H9 (cell line): ENCODE measurements around the gene TRIB2. TPM values are rescaled to one million over a fixed set of nuclear protein-coding genes. Genes with fewer than 3 reads are reported as not detected.

Experiments used
- DNase-seq: peaks from one replicate; pipeline ENCODE4 v3.0.0-alpha.2; 2017
- H2AFZ ChIP-seq: one replicate; pipeline ENCODE4 v1.6.1; 2013; ENCODE audit warnings: mild to moderate bottlenecking, low read length, control low read depth, moderate library complexity
- H2AK5ac ChIP-seq: 2 replicates; pipeline ENCODE4 v1.6.1; 2013; ENCODE audit warnings: low read length, control low read depth, mixed read lengths; ENCODE audit not compliant: insufficient read length
- H2BK120ac ChIP-seq: one replicate; pipeline ENCODE4 v1.6.1; 2013; ENCODE audit warnings: low read depth, mild to moderate bottlenecking, low read length, control low read depth, inconsistent platforms; ENCODE audit not compliant: poor library complexity, severe bottlenecking
- H2BK12ac ChIP-seq: 2 replicates; pipeline ENCODE4 v1.6.1; 2013; ENCODE audit warnings: low read length, control low read depth, mixed read lengths, low read depth; ENCODE audit not compliant: insufficient read length
- H2BK15ac ChIP-seq: 2 replicates; pipeline ENCODE4 v1.6.1; 2013; ENCODE audit warnings: low read depth, low read length, control low read depth
- H2BK20ac ChIP-seq: one replicate; pipeline ENCODE4 v1.6.1; 2013; ENCODE audit warnings: low read depth, mild to moderate bottlenecking, low read length, control low read depth, inconsistent platforms; ENCODE audit not compliant: poor library complexity, severe bottlenecking
- H2BK5ac ChIP-seq: 2 replicates; pipeline ENCODE4 v1.6.1; 2013; ENCODE audit warnings: low read length, control low read depth, mixed read lengths; ENCODE audit not compliant: insufficient read length
- H3K14ac ChIP-seq: 2 replicates; pipeline ENCODE4 v1.6.1; 2013; ENCODE audit warnings: low read length, control low read depth; ENCODE audit not compliant: insufficient read depth
- H3K18ac ChIP-seq: 2 replicates; pipeline ENCODE4 v1.6.1; 2013; ENCODE audit warnings: low read depth, mild to moderate bottlenecking, mixed read lengths, low read length, control low read depth; ENCODE audit not compliant: insufficient read length
- H3K23ac ChIP-seq: 2 replicates; pipeline ENCODE4 v1.6.1; 2013; ENCODE audit warnings: low read length, control low read depth, mixed read lengths, low read depth; ENCODE audit not compliant: insufficient read length
- H3K23me2 ChIP-seq: 2 replicates; pipeline ENCODE4 v1.6.1; 2013; ENCODE audit warnings: low read depth, mild to moderate bottlenecking, mixed read lengths, low read length, control low read depth; ENCODE audit not compliant: insufficient read length, poor library complexity, severe bottlenecking
- H3K27ac ChIP-seq: 2 replicates; pipeline ENCODE4 v1.5.1; 2013; ENCODE audit warnings: low read length, control low read depth, mixed read lengths, low read depth; ENCODE audit not compliant: insufficient read length
- H3K27me3 ChIP-seq: 2 replicates; pipeline ENCODE4 v1.6.1; 2013; ENCODE audit warnings: low read length, control low read depth, inconsistent platforms; ENCODE audit not compliant: insufficient read depth
- H3K4ac ChIP-seq: 2 replicates; pipeline ENCODE4 v1.6.1; 2013; ENCODE audit warnings: low read depth, mild to moderate bottlenecking, control low read depth, inconsistent platforms, low read length, moderate library complexity
- H3K4me1 ChIP-seq: 2 replicates; pipeline ENCODE4 v1.6.1; 2013; ENCODE audit warnings: low read length, control low read depth, inconsistent platforms; ENCODE audit not compliant: insufficient read depth
- H3K4me2 ChIP-seq: 2 replicates; pipeline ENCODE4 v1.6.1; 2013; ENCODE audit warnings: low read length, control low read depth, mixed read lengths; ENCODE audit not compliant: insufficient read length, insufficient read depth
- H3K56ac ChIP-seq: 2 replicates; pipeline ENCODE4 v1.6.1; 2013; ENCODE audit warnings: low read depth, mild to moderate bottlenecking, mixed read lengths, low read length, control low read depth; ENCODE audit not compliant: insufficient read length
- H3K79me1 ChIP-seq: 2 replicates; pipeline ENCODE4 v1.6.1; 2013; ENCODE audit warnings: low read depth, mild to moderate bottlenecking, moderate library complexity, low read length, control low read depth, inconsistent platforms; ENCODE audit not compliant: insufficient read depth, poor library complexity, severe bottlenecking
- H3K79me2 ChIP-seq: 2 replicates; pipeline ENCODE4 v1.6.1; 2013; ENCODE audit warnings: low read length, control low read depth, inconsistent platforms; ENCODE audit not compliant: insufficient read depth
- H3K9ac ChIP-seq: 2 replicates; pipeline ENCODE4 v1.6.1; 2013; ENCODE audit warnings: low read length, control low read depth, mixed read lengths; ENCODE audit not compliant: insufficient read length; ENCODE audit errors: extremely low read depth
- H3K9me3 ChIP-seq: one replicate; pipeline ENCODE4 v1.6.1; 2013; ENCODE audit warnings: low read depth, low read length, inconsistent platforms; ENCODE audit not compliant: control insufficient read depth
- H3T11ph ChIP-seq: one replicate; pipeline ENCODE4 v1.6.1; 2013; ENCODE audit warnings: mild to moderate bottlenecking, low read length, control low read depth, inconsistent platforms
- H4K20me1 ChIP-seq: one replicate; pipeline ENCODE4 v1.6.1; 2013; ENCODE audit not compliant: control insufficient read depth, insufficient read length, insufficient read depth
- H4K5ac ChIP-seq: 2 replicates; pipeline ENCODE4 v1.6.1; 2013; ENCODE audit warnings: low read depth, mild to moderate bottlenecking, mixed read lengths, low read length, control low read depth; ENCODE audit not compliant: insufficient read length
- H4K8ac ChIP-seq: replicated peaks from 2 replicates; pipeline ENCODE4 v1.6.1; 2013; ENCODE audit warnings: low read length, control low read depth, mixed read lengths, low read depth; ENCODE audit not compliant: insufficient read length
- H4K91ac ChIP-seq: 2 replicates; pipeline ENCODE4 v1.6.1; 2013; ENCODE audit warnings: low read depth, mild to moderate bottlenecking, moderate library complexity, mixed read lengths, low read length, control low read depth; ENCODE audit not compliant: insufficient read length
- H3K27ac Mint-ChIP-seq, 3 experiments: 2 replicates in 2 of 3; 3 replicates in 1 of 3; pipeline ENCODE4 v1.8.0; 2020 to 2021; ENCODE audit warnings: mixed read lengths in 3 of 3, mild to moderate bottlenecking in 1 of 3, moderate library complexity in 1 of 3
- H3K27me3 Mint-ChIP-seq: 2 replicates; pipeline ENCODE4 v1.8.0; 2021; ENCODE audit warnings: low read depth, mild to moderate bottlenecking, moderate library complexity, mixed read lengths
- H3K36me3 Mint-ChIP-seq, 3 experiments: 2 replicates in 2 of 3; 3 replicates in 1 of 3; pipeline ENCODE4 v1.8.0; 2020 to 2021; ENCODE audit warnings: low read depth in 3 of 3, mixed read lengths in 3 of 3; ENCODE audit not compliant: insufficient read depth in 1 of 3
- H3K4me1 Mint-ChIP-seq, 2 experiments: 2 replicates each; pipeline ENCODE4 v1.8.0; 2020; ENCODE audit warnings: mixed read lengths in 2 of 2
- H3K4me3 Mint-ChIP-seq, 2 experiments: 2 replicates in 1 of 2; 3 replicates in 1 of 2; pipeline ENCODE4 v1.8.0; 2020 to 2021; ENCODE audit warnings: mild to moderate bottlenecking in 2 of 2, mixed read lengths in 2 of 2, moderate library complexity in 1 of 2
- H3K9me3 Mint-ChIP-seq, 2 experiments: 2 replicates in 1 of 2; 3 replicates in 1 of 2; pipeline ENCODE4 v1.8.0; 2020; ENCODE audit warnings: mild to moderate bottlenecking in 2 of 2, mixed read lengths in 2 of 2, moderate library complexity in 1 of 2
- WGBS: extraction: QIAGEN DNeasy Blood & Tissue Kit; methylation state at CpG from one replicate; pipeline ENCODE4 v1.1.7; 2013; ENCODE audit warnings: missing lambda C conversion rate, low lambda C conversion rate, mixed read lengths; ENCODE audit not compliant: insufficient read length; ENCODE audit errors: extremely low coverage; 5-methylcytosine and 5-hydroxymethylcytosine counted together
- total RNA-seq: library from RNA; stranded (reverse); gene quantifications from 2 replicates; pipeline ENCODE4 v1.2.1, GENCODE V29; 2021
- TF ChIP-seq, protein P1 (sequence below): fragments of 200-600 bp; sonication (generic); conservative IDR thresholded peaks from 3 replicates; pipeline ENCODE4 v1.8.0; 2021; ENCODE audit warnings: antibody characterized with exemption, mild to moderate bottlenecking

Gene TRIB2
- total RNA-seq, 1 experiment from 2014 or later, result 41.9 TPM

- Mint-ChIP-seq H3K27ac (no peak overlapping the region), H3K27me3 (no peaks in the 10 kb centered on the region; the same call in 1 of the 2 replicates), H3K4me1 (peaks cover 27 to 29% of the 10 kb centered on the region in 2 experiments), H3K9me3 (peaks cover 4 to 15% of the 10 kb centered on the region in 2 experiments; a peak in 4 of 5 replicates), H3K36me3 (peaks cover 0 to 3% (median 0%) of the 10 kb centered on the region in 3 experiments; a peak in 2 of 7 replicates), H3K4me3 (no peak overlapping the region)
- Histone ChIP-seq H2BK120ac (no peak overlapping the region), H3K18ac (no peak overlapping the region), H3K27ac (no peak overlapping the region), H3K79me2 (no peaks in the 10 kb centered on the region), H3K9me3 (no peaks in the 10 kb centered on the region), H4K20me1 (no peaks in the 10 kb centered on the region), H3K27me3 (no peaks in the 10 kb centered on the region), H2BK15ac (no peak overlapping the region), H2BK12ac (no peak overlapping the region), H2AK5ac (no peak overlapping the region), H3K79me1 (no peaks in the 10 kb centered on the region), H3T11ph (no peak overlapping the region), H4K8ac (no peak overlapping the region), H3K23me2 (no peaks in the 10 kb centered on the region), H2BK20ac (no peak overlapping the region), H3K4me1 (peaks cover 12% of the 10 kb centered on the region; the same call in 1 of the 2 replicates), H4K91ac (no peak overlapping the region), H3K9ac (no peak overlapping the region), H3K4ac (no peak overlapping the region), H3K4me2 (no peak overlapping the region), H3K14ac (no peak overlapping the region), H3K56ac (no peak overlapping the region), H2BK5ac (no peak overlapping the region), H3K23ac (no peak overlapping the region), H2AFZ (no peak overlapping the region), H4K5ac (no peak overlapping the region)
- DNase-seq, result no peak
- no CpG with 5 or more reads among the region's 5 CpGs for WGBS
- TF ChIP-seq, protein P1, sequence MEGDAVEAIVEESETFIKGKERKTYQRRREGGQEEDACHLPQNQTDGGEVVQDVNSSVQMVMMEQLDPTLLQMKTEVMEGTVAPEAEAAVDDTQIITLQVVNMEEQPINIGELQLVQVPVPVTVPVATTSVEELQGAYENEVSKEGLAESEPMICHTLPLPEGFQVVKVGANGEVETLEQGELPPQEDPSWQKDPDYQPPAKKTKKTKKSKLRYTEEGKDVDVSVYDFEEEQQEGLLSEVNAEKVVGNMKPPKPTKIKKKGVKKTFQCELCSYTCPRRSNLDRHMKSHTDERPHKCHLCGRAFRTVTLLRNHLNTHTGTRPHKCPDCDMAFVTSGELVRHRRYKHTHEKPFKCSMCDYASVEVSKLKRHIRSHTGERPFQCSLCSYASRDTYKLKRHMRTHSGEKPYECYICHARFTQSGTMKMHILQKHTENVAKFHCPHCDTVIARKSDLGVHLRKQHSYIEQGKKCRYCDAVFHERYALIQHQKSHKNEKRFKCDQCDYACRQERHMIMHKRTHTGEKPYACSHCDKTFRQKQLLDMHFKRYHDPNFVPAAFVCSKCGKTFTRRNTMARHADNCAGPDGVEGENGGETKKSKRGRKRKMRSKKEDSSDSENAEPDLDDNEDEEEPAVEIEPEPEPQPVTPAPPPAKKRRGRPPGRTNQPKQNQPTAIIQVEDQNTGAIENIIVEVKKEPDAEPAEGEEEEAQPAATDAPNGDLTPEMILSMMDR, result no peak
Observed at GRCh38 chr2:12682017-12682416, 34.7 kb upstream of the TRIB2 start.
